HS-5 (cell line): Measurements from ENCODE around the gene DLG5.

Experiments
- DNase-seq: peaks from one replicate; pipeline ENCODE4 v3.0.0-alpha.2; 2012; ENCODE audit warnings: low read depth

Gene DLG5, protein sequence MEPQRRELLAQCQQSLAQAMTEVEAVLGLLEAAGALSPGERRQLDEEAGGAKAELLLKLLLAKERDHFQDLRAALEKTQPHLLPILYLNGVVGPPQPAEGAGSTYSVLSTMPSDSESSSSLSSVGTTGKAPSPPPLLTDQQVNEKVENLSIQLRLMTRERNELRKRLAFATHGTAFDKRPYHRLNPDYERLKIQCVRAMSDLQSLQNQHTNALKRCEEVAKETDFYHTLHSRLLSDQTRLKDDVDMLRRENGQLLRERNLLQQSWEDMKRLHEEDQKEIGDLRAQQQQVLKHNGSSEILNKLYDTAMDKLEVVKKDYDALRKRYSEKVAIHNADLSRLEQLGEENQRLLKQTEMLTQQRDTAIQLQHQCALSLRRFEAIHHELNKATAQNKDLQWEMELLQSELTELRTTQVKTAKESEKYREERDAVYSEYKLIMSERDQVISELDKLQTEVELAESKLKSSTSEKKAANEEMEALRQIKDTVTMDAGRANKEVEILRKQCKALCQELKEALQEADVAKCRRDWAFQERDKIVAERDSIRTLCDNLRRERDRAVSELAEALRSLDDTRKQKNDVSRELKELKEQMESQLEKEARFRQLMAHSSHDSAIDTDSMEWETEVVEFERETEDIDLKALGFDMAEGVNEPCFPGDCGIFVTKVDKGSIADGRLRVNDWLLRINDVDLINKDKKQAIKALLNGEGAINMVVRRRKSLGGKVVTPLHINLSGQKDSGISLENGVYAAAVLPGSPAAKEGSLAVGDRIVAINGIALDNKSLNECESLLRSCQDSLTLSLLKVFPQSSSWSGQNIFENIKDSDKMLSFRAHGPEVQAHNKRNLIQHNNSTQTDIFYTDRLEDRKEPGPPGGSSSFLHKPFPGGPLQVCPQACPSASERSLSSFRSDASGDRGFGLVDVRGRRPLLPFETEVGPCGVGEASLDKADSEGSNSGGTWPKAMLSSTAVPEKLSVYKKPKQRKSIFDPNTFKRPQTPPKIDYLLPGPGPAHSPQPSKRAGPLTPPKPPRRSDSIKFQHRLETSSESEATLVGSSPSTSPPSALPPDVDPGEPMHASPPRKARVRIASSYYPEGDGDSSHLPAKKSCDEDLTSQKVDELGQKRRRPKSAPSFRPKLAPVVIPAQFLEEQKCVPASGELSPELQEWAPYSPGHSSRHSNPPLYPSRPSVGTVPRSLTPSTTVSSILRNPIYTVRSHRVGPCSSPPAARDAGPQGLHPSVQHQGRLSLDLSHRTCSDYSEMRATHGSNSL (N-terminal part only)

DNA sequence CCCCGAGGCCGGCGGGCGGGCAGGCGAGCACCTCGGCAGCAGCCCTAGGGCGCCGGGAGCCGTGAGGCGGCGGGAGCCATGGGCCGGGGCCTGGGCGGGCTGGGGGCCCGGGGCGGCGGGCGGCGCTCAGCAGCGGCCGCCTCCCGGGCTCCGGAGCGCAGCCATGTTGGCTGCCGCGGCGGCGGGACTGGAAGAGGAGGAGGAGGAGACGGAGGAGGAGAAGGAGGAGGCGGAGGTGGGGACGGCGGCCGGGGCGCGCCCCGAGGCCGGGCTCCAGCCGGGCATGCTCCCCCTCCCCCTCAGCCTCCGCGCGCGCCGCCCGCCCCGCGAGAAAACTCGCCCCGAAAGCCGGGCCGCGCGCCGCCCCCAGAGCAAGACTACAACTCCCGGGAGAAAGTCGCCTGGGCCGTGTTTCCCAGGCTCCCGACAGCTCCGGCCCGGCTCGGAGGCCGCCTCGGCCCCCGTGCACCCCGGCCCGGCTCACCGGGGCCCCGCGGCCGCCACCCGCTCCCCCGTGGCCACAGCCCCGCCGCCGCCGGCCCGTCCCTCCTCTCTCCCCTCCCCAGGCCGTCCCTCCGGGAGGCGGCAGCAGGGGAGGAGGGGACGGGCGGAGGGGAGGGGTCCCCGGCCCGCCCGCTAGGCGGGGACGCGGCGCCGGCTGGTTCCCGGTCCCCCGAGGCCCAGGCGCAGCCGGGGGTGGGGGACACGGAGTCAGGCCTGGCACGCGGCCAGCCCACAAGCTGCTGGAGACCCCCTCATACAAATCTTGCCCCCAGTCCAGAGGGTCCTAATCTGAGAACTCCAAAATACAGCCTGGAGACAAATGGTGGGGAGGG lies at the start of gene DLG5:
DLG5 (minus strand) TSS at position 190 of the 836 bp plus-strand sequence. CDS start 235 bp downstream, outside the sequence.
- no peak for DNase-seq

DNA sequence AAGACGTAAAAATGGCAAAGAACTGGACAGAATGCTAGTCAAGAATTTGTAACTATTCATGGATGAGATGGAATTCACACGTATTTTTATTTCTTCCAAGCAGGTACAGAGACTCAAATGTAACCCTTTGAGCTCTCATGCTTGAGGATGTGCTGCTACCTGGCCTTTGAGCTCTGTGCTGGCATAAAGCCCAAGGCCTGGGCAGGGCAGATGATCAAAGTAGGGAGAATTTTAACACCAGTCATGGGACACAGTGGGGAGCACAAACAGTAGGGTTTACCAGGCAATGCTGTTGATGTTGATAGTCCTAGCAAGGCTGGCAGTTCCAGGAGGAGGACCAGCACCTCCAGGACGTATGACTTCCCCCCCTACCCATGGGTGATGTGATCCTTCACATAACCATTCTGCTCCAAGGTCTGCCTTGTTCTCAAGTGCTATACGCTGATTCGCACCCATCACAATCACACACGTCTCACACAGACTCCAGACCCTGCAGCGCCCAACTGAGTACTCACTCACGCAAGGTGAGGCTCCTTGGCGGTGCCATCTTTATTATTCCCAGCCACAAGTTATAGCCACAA lies 48.6 kb upstream of the DLG5 start:
- no peak for DNase-seq

DNA sequence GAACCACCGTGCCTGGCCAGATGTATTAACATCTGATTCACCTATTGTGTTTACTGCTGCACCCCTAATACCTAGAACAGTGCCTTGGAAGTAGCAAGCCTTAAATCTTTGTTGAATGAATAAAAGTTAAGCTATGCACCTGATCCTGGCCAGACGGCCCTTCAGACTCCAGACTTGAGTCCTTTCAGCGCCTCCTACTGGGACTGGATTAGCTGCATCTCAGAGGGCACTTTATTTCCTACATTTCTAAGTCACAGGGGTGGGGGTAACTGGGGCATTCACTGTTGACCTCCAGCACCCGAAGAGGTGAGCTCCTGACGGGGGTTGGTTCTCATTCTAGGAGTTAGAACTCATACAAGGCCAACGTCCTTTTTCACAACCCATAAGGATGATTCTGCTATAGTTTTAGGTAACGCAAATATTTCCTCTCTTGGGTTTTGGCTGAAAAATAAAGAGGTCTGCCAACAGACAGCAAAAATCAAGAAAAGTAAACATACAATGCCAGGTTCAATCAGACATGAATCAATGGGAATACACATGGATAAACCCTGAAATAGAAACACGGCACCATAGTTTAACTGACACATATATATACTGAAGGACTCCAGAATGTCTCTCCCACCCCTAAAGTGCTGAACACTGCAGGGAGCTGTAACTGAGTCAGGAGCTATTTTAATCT lies 48.0 kb upstream of the DLG5 start:
- DNase-seq = no peak

DNA sequence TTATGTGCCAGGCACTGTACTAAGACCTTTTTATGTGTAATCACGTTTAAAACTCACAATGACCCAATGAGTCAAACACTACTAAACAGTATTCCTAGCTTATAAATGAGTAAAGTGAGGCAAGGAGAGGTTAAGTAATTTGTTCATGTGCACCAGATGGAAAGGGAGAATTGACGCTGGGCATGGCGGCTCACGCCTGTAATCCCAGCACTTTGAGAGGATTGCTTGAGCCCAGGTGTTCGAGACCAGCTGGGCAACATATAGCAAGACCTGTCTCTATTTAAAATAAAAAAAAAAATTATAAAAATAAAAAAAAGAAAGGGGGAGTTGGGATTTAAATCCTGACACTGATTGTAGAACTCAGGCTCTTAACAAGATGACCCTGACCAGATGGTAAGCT lies 46.7 kb upstream of the DLG5 start:
- no peak for DNase-seq

DNA sequence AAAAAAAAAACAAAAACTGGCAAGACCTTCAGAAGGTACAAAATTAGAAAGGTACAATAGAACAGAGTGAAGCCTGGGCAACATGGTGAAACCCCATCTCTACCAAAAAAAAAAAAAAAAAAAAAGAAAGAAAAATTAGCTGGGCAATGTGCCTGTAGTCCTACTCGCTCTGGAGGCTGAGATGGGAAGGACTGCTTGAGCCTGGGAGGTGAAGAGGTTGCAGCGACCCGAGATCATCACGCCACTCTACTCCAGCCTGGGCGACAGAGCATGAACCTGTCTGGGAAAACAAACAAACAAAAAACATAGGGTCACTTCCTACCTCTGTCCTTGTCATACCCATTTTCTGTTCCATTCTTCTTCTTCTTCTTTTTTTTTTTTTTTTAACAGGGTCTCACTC lies 45.6 kb upstream of the DLG5 start:
- DNase-seq = no peak

DNA sequence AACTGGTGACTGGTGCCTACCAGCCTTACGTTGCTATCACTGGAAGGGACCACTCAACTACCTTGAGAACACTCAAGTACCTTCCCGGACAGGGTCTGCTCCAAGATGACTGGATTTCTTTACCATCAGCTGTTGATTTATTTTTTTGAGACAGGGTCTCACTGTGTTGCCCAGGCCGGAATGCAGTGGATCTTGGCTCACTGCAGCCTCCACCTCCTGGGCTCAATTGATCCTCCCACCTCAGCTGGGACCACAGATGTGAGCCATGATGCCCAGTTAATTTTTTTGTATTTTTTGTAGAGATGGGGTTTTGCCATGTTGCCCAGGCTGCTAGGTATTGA lies 45.2 kb upstream of the DLG5 start:
- no peak for DNase-seq

DNA sequence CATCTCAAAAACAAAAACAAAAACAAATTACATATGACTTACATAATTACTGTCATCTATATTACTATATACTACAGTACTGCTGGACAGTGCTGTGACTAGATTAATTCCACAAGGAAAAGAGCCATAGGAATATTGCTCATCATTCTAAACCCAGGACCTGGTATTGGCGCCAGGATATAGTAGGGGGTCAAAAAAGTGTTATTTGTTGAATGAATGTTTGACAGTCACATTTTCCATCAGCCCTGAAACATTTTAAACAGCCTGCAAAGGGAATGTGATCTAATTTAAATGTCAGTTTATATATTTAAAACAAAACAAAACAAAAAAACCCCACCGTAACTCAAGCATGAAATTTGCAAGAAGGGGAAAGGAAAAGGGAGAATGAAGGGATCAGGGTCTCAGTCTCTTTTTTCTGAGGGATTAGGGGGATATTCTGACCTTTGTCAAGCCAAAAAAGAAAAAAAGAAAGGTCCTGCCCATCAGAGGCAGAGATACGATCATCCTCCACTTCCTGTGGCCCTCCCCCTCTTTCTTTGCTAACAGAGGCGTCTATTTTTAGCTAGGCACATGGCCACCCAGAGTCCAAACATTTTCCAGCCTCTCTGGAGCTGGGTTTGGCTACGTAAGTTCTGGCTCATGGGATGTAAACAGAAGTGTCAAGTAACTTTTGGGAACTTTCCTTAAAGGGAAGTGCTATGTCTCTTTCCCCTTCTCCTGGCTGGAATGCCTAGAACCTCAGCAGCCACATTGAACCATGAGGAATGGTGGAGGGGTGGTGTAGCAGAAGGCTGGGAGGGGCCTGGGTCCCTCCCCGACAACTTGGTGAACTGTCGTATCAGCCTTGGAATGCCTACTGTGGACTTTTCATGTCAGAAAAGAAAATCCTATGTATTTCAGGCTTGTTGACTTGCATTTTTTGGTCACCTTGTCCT lies 44.6 kb upstream of the DLG5 start:
- DNase-seq = peak; percentile 37

DNA sequence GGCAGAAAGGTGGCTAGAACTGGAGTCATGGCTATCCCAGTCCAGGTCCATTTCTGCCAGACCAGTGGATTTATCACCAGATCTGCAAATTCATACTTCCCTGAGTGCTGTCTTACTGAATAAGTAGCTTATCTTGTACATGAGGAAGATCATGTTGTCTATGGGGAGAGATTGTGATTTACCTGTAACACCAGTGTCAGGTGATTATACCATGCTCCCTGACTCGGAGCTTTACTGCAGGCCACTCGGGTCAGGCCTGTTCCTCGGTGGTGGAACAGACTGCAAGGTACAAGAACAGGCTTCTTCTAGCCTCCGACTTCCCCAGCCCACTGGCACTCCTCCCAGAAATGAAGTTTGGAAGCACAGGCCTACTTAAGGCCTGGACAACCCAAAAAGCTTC lies 42.6 kb upstream of the DLG5 start:
- no peak for DNase-seq

DNA sequence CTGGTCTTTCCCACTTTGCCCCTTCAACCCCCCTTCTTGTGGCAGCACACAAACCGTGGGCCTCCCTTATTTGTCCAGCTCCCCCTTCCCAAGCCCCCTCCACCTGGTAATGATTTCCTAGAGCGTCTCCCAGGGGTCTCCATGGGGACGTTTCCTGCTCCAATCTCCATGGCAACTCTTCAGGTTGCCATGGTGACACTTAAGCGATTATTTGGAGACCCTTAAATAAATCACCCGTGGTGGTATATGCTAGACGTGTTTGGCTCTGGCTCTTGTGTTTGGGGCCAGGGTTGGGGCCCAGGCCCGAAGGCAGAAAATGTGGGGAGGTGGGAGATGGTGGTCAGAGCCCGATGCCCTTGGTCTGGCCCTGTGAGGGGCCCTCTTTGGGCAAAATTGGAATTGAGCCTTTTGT lies 41.1 kb upstream of the DLG5 start:
- DNase-seq = no peak

DNA sequence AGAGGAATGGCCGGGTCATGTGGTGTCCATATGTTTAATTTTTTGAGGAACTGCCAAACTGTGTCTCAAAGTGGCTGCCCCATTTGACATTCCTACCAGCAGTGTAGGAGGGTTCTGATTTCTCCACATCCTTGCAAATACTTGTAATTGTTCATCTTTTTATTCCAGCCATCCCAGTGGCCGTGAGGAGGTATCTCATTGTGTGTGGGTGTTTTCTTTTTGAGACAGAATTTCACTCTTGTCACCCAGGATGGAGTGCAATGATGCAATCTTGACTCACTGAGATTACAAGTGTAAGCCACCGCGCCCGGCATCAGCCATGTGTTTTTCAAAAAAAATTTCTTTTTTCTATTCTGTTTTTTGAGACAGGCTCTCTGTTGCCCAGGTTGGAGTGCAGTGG lies 38.7 kb upstream of the DLG5 start:
- peak; percentile 49 for DNase-seq

DNA sequence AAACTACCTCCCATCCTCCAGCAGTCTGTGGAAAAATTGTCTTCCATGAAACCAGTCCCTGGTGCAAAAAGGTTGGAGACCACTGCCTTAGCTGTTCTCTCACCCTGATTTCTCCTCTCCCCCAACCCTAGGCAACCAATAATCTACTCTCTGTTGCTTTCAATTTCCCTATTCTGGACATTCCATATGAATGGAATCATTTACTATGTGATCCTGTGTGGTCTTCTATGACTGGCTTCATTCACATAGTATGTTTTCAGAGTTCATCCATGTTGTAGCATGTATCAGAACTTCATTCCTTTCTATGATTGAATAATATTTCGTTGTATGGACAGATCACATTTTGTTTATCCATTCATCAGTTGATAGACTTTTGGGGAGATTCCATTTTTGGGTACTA lies 38.3 kb upstream of the DLG5 start:
- no peak for DNase-seq

DNA sequence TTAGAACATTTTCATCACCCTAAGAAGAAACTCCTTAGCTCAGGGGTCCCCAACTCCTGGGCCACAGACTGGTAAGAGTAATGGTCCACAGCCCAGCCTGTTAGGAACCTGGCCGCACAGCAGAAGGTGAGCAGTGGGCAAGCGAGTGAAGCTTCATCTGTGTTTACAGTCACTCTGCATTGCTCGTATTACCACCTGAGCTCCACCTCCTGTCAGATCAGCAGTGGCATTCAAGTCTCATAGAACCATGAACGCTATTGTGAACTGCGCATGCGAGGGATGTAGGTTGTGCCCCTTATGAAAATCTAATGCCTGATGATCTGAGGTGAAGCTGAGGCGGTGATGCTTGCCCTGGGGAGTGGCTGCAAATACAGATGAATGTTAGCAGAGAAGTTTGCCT lies 37.3 kb upstream of the DLG5 start:
- no peak for DNase-seq

DNA sequence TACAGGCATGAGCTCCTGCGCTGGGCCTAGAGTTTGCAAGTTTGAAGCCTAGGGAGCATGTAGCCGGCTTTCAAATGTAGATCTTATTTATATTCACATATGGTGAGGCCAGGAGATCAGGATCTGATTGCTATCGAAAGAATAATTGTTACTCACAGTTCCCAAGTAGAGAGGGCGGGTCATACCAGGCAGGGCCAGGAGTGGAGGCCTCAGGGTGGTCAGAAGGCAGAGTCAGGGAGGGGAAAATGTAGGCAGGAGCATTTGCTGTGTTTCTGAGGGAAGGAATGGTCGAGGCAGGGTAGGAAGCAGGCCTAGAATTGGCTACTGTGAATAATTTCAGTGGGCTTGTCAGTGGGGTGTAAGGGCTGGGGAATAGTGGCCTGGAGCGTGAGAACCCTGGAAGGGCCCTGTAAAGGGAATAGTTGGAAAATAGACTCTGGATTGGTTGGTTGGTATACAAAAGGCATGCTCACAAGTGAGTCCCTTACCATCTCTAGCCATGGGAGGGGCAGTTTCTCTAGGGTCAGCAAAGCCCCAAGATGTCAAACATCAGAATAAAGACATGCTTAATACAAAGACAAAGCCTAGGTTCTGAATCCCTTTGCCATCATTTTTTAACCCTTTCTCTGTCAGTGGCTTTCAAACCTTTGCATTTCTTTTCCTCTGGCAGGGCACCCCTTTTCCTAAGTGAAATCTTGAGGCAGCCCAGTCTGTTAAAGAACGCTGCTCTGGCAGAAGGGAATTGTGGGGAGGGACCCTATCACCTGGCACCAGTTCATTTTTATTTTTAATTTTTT lies 36.0 kb upstream of the DLG5 start:
- DNase-seq = no peak

DNA sequence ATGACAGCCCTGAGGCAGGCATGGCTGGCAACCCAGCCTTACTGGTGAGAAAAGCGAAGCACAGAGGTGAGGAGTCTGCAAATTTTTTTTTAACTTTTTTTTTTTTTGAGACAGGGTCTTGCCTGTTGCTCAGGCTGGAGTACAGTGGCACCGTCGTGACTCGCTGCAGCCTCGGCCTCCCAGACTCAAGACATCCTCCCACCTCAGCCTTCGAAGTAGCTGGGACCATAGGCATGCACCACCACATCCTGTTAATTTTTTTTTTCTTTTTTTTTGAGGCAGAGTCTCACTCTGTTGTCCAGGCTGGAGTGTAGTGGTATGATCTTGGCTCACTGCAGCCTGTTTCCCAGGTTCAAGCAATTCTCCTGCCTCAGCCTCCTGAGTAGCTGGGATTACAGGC lies 35.1 kb upstream of the DLG5 start:
- DNase-seq = no peak

DNA sequence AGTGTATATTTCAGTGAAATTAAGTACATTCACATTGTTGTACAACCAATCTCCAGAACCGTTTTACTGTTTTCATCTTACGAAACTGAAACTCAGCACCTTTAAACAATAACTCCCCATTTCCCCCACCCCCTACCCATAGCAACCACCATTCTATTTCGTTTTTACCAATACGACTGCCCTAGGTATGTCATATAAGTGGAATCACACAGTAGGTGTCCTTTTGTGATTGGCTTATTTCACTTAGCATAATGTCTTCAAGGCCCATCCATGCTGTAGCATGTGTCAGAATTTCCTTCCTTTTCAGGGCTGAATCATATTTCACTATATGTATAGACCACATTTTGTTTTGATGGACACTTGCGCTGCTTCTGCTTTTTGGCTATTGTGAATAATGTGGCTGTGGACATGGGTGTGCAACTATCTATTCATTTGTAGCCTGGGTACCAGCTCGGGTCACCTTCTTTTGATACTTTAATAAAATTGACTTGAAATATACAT lies 34.3 kb upstream of the DLG5 start:
- DNase-seq = no peak

DNA sequence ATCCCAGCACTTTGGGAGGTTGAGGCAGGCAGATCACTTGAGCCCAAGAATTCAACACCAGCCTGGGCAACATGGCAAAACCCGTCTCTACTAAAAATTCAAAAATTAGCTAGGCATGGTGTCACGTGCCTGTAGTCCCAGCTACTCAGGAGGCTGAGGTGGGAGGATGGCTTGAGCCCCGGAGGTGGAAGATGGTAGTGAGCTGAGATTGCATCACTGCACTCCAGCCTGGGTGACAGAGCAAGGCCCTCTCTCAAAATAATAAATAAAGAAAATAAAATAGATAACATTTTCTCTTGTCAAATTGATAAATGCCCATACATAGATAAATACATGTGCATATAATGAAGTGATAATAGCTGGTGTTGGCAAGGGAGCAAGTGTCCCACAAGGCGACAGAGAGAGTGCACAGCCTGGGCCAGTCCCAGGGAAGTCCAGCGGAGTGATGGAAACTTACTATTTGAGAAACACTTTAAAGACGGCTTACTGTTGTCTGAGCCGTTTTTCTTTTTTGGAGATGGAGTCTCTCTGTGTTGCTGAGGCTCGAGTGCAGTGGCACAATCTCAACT lies 33.4 kb upstream of the DLG5 start:
- DNase-seq = no peak

DNA sequence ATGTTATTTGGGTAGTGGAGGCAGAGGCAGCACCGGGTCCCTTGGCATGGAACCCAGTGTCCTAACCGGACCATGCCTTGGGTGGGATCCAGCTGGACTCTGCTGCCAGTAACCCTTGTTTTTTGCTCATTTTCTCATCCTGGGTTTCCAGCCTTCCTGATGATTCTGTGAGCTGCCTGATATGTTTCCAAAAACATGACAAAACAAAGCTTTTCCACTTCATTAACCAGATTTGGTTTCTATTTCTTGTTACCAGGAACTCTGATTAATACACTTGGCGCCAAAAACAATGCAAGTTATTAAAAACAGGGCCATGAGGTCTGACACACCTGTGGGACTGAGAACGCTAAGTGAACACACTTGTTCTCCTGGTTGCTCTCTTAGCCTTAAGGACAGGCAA lies 32.8 kb upstream of the DLG5 start:
- DNase-seq = no peak

DNA sequence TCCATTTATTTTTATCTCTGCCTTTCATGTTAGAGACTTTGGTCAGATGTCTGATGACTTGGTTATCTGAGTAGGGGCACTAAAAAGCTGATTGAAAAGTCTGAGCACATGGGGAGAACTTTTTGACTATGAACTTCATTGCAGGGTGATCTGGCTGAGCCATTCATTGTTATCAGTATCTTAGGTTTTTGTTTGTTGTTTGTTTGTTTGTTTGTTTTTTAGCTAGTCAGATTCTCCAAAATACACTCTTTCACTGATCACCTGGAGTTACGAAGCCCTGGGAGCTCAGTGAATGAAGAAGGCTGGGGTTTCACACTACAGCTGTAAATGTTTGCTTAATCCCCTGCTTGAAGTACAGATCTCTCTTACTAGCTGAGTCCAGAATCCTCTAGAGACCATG lies 28.6 kb upstream of the DLG5 start:
- no peak for DNase-seq
